ENCODE data around the gene PTPRT.

PTPRT gene

DNA sequence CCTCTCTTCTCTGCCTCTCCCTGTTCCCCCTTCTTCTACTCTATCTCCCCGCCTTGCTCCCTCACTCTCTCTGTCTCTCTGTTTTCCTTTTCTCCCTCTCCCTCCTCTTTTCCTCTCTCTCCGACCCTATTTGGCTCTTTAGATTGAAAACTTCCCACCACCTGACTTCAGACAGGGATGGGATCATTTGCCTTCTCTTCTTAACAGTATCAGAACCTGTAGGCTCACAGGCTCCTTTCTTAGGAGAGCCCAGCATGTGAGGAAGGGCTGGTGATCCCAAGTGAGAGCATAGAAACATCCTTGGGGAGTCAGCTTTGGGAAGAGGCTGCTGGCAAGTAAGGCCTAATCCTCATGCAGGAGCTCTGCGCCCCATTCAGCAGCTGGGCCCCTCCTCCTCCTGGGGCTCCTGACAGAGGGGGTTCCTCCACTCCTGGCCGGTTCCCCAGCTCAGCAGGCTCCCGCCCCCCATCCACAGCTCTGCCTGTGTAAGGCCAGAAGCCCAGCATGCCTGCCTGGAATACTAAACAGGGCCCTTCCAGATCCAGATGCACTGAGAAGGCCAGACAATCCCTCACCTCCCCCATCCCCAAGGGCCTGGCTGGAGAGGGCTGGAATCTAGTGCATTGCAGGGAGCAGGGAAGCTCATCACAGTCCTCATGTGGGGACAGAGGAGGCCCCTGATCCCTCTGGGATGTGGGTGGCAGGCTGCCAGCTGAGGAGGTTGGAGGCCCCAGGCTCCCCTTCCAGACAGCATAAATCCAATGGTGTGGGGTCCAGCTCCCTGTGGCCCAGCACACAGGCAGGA is 93.4 kb downstream of the PTPRT start:
- DNase-seq = no peak

DNA sequence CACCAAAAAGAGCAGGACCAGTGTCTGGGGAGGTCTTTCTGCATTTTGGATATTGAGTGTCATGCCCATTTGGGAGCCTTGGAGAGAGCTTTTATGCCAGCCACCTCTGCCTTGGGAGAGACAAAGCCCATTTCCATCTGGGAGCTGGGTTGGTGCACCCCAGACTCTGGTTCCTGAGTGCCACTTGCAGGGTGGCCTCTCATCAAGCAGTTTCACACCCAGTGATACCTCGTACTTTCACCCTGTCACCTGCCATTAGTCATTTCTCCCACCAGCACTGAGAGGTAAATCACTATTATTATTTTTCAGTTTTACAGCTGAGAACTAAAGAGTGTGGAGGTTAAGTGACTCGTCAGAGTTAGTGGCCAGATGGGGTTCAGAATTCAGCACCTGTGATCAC is 94.7 kb downstream of the PTPRT start:
- DNase-seq = no peak

GRCh38 chr20:43092386-43093088 is 97.2 kb downstream of the PTPRT start:
- no peak for DNase-seq

DNA sequence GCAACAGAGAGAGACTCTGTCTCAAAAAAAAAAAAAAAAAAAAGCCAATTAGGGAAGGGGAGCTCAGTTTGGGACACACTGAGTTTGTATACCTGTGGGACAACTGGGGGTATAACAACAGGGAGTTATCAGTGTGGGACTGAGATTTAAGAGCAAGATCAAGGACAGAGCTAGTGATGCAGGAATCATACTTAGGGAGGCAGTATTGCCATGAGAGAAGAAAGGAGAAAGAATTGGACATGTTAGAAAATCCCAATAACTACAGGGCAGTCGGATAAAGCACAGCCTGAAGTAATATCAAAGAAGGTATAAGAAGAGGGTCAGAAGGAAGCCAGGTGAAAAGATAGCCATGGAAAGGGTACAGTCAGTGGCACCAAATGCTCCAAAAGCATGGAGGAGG is 121.2 kb downstream of the PTPRT start:
- DNase-seq = no peak

- DNase-seq = no peak
Observed at GRCh38 chr20:43066125-43066524, 123.6 kb downstream of the PTPRT start.

DNA sequence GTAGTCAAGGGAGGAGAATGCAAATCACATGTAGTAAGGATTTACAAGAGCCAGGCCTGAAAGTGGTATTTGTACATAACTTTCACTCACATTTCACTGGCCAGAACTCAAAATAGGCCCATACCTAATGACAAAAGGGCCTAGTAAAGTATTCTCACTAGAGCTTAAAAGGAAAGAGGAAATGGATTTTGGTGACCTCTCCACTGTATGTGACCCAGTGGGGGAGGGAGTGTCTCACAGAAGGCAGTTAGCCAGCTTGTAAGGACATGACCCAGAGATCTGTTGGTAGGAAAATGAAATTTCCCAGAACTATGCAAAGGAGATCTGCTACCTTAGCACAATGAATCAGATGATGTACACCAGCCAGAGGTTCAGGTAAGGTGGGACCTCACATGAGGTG is 124.4 kb downstream of the PTPRT start:
- no peak for DNase-seq

GRCh38 chr20:43058077-43058476 is 131.6 kb downstream of the PTPRT start:
- no peak for DNase-seq

- DNase-seq = no peak
Observed at GRCh38 chr20:43057317-43057716, 132.4 kb downstream of the PTPRT start.

DNA sequence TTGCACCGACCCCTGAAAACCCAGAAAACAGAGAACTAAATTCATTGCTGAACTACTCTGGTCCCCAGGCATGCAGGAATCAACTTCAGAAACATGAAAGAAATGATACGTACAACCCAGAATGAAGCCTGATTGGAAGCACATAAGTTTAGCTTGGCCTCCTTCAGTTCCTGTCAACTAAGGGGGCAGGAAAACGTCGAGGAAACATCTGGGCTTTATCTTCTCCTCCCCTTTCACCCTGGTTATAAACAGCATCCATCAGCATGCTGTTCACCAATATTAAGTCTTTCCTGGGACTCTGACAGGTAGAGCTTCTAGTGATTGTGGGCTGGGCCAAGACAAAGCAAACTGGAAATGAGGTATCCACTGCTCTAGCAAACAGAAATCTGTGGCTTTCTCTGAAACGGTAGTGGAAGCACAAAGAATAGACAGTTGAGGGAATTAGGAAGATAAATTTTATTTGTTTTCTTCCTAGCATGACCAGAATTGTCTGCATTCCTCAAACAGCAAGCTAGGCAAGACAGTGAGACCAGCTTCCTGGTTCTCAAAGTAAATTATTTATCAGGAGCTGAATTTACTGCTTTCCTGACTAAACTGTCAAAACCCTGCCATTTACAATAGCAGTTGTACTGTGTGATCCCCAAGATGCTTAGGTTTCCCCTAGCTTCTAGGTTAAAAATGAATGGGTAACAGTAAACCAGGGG is 134.4 kb downstream of the PTPRT start:
- no peak for DNase-seq

DNA sequence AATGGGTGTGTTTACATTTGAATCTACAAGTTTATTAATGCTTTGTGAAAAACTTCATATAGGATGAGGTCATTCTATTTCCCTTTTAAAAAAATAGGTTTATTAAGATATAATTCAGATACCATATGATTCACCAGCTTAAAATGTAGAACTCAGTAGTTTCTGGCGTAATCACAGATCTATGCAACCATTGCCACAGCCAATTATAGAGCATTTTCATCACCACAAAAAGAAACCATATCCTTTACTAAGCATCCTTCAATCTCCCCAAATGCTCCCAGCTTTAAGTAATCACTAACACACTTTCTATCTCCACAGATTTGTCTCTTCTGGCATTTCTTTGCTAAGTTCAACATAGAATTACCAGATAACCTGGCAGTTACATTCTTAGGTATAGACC is 137.2 kb downstream of the PTPRT start:
- no peak for DNase-seq

- no peak for DNase-seq
Observed at GRCh38 chr20:43046966-43047365, 142.7 kb downstream of the PTPRT start.

DNA sequence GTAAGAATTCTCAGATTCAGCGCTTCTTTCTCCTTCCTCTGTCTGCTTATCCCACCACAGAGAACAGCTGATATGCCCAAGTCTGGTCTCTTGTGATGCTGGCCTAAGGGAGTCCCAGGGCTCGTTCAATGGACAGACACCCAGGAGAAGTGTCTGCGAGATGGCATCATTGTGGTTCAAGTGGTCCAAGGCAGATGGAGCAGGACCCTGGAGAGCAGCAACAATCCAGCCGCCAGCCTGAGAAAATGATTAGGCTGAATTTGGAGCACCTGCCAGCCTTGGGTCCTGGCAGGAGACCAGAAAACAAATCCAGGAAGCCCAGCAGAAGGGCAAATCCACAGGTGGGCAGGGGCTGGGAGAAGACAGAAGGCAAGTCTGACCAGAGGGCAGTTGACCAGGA is 145.8 kb downstream of the PTPRT start:
- DNase-seq = no peak

DNA sequence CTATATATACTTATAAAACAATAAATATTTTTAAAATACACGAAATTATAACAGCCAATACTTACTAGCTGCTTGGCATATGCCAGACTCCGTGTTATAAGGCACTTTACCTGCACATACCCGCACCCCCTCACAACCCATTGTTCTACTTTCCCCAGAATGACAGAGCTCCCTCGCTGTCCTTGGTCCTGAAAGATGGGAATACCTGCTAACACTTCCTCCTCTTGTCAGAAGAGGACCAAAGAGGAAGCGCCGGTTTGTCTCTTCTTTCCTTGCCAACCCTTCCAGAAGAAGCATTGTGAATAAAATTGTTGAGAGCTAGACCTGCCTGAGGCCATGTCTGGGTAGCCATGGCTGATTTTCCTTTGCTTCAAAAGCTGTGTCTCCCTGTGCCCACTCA is 149.3 kb downstream of the PTPRT start:
- no peak for DNase-seq

DNA sequence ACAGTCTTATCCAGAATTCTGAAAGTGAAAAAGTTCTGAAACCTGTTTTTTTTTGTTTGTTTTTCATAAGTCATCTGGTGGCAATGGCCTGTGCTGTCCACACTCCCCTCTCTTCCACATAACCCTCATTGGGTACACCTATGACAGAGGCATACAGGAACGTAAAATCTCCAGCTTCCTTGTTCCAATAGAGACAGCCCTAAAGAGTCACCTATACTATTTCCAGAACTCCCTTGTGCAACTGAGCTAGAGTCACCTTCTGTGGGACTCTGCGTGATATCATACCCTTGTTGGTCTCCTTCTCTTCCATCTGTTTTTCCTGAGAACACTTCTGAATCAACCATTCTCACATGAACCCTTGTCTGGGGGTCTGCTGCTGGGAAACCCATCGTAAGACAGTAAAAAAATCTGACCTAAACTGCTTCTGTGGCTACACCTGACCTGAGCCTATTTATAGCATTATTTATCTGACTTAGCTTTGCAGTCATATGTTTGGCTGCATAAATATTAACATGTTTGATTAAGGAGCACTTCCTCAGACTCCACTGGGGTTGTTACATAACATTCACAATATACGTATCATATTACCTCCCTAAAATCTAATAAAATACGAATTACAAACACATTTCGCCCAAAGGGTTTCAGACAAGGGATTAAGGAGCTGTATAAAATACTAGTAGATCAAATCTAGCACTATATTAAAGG is 151.9 kb downstream of the PTPRT start:
- DNase-seq = no peak

GRCh38 chr20:43034981-43035724 is 154.6 kb downstream of the PTPRT start:
- DNase-seq = no peak

DNA sequence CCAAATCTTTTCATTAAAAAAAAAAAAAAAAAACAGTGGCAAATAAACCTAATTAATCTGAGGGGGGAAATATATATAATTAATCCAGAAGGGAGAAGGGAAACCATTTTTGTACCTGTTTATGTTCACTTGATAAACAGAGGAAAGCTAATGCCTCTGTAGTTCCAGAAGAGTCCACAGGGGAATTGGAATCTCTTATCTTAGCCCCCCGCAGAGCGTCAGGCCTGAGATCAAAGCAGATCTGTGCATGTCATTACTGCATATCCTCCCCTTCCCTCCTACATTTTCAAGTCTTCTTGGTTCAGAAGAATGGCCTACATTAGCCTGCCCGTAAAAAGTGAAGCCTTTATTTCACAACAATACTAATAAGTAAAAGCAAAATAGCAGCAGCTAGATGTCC is 157.2 kb downstream of the PTPRT start:
- no peak for DNase-seq

DNA sequence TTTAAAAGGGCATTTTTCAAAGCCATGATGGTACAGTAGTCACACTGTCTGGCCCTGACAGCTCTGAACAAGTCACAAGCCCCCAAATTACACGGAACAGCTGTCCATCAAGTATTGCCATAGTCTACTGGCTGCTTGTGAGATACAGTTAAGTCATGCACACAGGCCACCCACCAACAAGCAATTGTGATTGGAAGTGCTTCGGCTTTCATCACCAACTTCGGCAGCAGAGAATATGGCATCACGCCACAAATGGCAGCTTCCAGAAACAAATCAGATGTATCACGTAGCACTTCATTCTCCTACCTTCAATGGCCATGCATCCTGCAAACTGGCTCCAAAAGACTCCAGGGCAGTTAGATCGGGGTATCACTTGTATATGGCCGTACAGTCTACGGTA is 160.5 kb downstream of the PTPRT start:
- no peak for DNase-seq

GRCh38 chr20:43028470-43028869 is 161.2 kb downstream of the PTPRT start:
- no peak for DNase-seq

GRCh38 chr20:43023836-43024235 is 165.9 kb downstream of the PTPRT start:
- no peak for DNase-seq

- no peak for DNase-seq
Observed at GRCh38 chr20:43022568-43022967, 167.1 kb downstream of the PTPRT start.

GRCh38 chr20:43022081-43022480 is 167.6 kb downstream of the PTPRT start:
- DNase-seq = no peak

- DNase-seq = no peak
Observed at GRCh38 chr20:43017241-43018030, 172.3 kb downstream of the PTPRT start.
